ENCODE measurements around the gene TEDC1.

The TEDC1 gene

DNA sequence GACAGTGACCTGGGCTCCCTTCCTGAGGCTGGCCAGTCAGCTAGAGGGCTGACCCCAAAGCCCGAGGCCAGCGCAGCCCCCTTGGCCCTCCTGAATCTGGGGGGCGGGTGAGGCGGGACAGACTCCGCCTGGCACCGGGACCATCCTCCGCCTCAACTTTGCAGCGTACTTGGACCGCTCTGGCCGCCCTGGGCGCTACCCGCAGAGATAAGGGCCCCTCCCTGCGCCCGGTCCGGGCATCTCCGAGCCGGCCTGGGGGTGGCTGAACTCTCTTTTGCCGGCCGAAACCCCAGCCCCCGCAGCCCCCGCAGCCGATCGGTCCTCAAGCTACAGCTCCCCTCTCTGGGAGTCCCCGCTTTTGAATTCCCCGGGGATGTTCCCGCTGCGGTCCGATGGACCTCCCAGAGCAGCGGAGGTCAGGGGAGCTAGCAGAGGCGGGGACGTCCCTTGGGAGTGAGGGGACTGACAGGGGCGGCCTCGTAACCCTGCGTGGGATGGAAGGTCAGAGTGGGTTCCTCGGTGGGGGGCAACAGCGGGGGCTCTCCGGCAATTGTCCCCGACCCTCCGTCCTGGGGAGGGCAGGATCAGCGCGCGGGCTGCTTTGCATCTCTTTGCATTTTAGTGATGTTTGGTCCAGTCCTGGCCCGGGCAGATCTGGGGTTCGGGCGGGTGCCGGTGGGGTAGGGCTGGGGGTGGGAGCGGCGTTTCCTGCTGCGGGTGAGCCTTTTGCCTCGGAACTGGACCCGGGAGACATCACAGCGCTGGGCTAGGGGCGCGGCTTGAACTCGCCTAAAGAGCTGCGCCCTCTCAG is 4.7 kb upstream of the TEDC1 start, which contains the start of gene CRIP1:
Gene CRIP1 (plus strand): TSS at position 724 of the 811 bp plus-strand sequence. CDS start 374 bp downstream, outside the sequence.
- TF ChIP-seq, protein P1, sequence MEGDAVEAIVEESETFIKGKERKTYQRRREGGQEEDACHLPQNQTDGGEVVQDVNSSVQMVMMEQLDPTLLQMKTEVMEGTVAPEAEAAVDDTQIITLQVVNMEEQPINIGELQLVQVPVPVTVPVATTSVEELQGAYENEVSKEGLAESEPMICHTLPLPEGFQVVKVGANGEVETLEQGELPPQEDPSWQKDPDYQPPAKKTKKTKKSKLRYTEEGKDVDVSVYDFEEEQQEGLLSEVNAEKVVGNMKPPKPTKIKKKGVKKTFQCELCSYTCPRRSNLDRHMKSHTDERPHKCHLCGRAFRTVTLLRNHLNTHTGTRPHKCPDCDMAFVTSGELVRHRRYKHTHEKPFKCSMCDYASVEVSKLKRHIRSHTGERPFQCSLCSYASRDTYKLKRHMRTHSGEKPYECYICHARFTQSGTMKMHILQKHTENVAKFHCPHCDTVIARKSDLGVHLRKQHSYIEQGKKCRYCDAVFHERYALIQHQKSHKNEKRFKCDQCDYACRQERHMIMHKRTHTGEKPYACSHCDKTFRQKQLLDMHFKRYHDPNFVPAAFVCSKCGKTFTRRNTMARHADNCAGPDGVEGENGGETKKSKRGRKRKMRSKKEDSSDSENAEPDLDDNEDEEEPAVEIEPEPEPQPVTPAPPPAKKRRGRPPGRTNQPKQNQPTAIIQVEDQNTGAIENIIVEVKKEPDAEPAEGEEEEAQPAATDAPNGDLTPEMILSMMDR (IDR thresholded peaks at IDR 0.05; ENCODE audit: low read depth, low read length, missing control alignments) = no peak
- DNase-seq (ENCODE audit: low read depth) = no peak
- in situ Hi-C loops (cut with HindIII; ENCODE audit: low sequenced_read_pairs) = no loop called here
- no peak within 1 kb of the TSS for H3K4me3 ChIP-seq (ENCODE audit: low read depth, low read length)

DNA sequence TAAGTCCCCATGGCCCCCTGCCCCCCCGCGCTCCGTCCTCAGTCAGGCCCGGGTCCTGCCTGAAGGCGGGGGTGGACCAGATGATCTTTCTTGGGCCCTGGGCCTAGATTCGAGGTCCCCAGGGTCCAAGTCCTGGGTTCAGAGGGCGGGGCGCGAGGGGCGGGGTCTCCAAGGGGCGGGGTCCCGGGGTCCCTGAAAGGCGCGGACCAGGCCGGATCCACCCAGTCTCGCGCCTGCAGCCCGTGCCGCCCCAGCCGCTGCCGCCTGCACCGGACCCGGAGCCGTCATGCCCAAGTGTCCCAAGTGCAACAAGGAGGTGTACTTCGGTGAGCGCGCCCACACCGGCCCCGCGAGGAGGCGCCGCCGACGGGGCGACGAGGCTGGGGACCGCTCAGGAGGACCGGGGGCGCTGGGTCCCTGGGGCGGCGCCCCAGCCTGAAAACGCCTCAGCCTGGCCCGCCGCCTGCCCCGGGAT is 4.0 kb upstream of the TEDC1 start:
- DNase-seq (ENCODE audit: low read depth) = no peak
- in situ Hi-C loops (cut with HindIII; ENCODE audit: low sequenced_read_pairs) = no loop called here
- H3K4me3 ChIP-seq (ENCODE audit: low read depth, low read length) = no peak overlapping the region
- TF ChIP-seq, protein P1 (IDR thresholded peaks at IDR 0.05; ENCODE audit: low read depth, low read length, missing control alignments) = no peak

GRCh38 chr14:105487449-105487985 is 3.5 kb upstream of the TEDC1 start:
- in situ Hi-C loops (cut with HindIII; ENCODE audit: low sequenced_read_pairs) = no loop called here
- DNase-seq (ENCODE audit: low read depth) = no peak
- TF ChIP-seq, protein P1 (IDR thresholded peaks at IDR 0.05; ENCODE audit: low read depth, low read length, missing control alignments) = no peak
- H3K4me3 ChIP-seq (ENCODE audit: low read depth, low read length) = no peak overlapping the region

- TF ChIP-seq, protein P1 (IDR thresholded peaks at IDR 0.05; ENCODE audit: low read depth, low read length, missing control alignments) = no peak
- no peak for DNase-seq (ENCODE audit: low read depth)
- H3K4me3 ChIP-seq (ENCODE audit: low read depth, low read length) = no peak overlapping the region
- in situ Hi-C loops (cut with HindIII; ENCODE audit: low sequenced_read_pairs) = no loop called here
Measured at GRCh38 chr14:105487986-105488777, 2.9 kb upstream of the TEDC1 start.

DNA sequence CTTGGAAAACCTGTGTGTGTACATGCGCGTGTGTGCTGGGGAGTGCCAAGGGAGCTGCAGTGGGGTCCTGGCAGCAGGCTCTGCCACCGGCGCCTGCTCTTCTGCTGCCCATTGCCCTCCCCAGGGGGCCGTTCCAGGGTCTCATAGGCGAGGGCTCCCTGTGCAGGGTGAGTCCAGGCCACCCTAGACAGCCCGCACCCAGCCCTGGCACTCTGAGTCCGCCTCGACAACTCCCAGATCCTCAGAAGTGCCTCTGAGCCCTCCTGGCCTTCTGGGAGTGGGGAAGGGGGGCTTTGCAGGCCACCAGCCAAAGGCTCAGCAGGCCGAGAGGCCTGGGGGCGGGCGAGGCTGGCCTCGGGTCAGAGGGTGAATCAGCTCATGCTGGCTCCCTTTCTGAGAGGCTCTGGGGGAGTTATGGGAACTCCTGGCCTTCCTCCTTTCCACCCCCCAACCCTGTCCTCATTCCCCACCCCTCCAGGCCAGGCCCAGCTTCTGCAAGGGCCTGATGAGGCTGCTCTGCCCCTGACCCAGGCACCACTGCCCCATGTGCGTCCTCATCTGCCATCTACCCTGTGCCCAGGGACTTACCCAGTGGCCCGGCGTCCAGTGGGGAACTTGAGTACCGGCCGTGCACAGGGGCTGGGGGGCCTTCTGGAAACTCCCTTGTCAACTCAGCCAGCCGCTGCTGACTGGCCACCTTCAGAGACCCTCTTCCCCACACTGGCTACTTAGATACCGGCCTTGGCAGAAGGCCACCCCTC is 2.1 kb upstream of the TEDC1 start:
- H3K4me3 ChIP-seq (ENCODE audit: low read depth, low read length) = no peak overlapping the region

More for the DNA sequence above, 2.1 kb upstream of the TEDC1 start:
- in situ Hi-C loops (cut with HindIII; ENCODE audit: low sequenced_read_pairs) = no loop called here
- TF ChIP-seq, protein P1 (IDR thresholded peaks at IDR 0.05; ENCODE audit: low read depth, low read length, missing control alignments) = no peak
- no peak for DNase-seq (ENCODE audit: low read depth)

All from astrocyte of the cerebellum (primary cell).